Testis (tissue), 2 donors: ENCODE measurements around the gene NCR3LG1.

ENCODE experiments used
- POLR2A ChIP-seq: fragments of 450-650 bp; IDR thresholded peaks from one replicate; pipeline ENCODE4 v1.6.1; 2017; ENCODE audit warnings: antibody characterized with exemption, mild to moderate bottlenecking, moderate library complexity
- TF ChIP-seq, protein P1 (sequence below), 3 experiments: fragments of 450-650 bp in 2 of 3; fragments of 200-600 bp in 1 of 3; sonication (generic) in 1 of 3; IDR thresholded peaks; one replicate each; pipeline ENCODE4 v1.5.1; 2016 to 2019; ENCODE audit warnings: antibody characterized with exemption in 3 of 3, mild to moderate bottlenecking in 2 of 3, moderate library complexity in 1 of 3

DNA sequence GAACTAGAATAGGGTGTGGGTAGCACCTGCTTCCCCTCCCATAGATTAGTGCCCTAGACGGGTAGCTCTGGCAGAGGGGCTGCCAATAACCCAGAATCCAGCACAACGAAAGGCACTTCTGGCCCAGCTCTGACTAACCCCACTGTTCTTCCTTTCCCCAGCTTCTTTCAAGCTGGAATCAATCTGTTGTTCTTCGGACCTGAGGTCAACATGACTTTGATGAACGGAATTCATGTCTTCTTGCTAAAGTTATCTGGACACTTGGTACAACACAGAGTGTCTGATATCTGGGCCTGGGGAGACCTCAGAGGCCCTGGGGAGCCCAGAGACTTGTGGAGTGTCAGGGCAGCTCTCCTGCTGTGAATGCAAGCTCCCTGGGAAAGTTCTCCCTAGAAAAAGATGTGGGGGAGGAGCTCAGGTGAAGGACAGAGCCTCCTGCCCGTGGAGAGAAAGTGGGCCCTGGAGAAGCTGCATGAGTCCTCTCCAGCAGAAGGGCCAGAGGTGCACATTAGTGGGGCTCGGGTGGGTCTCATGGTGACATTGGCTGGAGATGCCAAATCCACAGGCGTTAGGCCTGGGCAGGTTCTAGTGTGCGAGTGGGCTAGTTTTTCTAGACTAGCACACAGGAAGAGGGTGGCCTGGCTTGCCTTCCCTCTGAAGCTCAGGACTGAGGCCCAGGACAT, 30.6 kb downstream of the NCR3LG1 start:
- TF ChIP-seq, protein P1, sequence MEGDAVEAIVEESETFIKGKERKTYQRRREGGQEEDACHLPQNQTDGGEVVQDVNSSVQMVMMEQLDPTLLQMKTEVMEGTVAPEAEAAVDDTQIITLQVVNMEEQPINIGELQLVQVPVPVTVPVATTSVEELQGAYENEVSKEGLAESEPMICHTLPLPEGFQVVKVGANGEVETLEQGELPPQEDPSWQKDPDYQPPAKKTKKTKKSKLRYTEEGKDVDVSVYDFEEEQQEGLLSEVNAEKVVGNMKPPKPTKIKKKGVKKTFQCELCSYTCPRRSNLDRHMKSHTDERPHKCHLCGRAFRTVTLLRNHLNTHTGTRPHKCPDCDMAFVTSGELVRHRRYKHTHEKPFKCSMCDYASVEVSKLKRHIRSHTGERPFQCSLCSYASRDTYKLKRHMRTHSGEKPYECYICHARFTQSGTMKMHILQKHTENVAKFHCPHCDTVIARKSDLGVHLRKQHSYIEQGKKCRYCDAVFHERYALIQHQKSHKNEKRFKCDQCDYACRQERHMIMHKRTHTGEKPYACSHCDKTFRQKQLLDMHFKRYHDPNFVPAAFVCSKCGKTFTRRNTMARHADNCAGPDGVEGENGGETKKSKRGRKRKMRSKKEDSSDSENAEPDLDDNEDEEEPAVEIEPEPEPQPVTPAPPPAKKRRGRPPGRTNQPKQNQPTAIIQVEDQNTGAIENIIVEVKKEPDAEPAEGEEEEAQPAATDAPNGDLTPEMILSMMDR (IDR thresholded peaks at IDR 0.05), result no peak
- no peak for TF ChIP-seq POLR2A
